MM.1S (cell line): ENCODE measurements around the gene PLSCR4.

Experiments used
- DNase-seq: peaks from one replicate; pipeline ENCODE4 v3.0.0-alpha.2; 2015
- H2AFZ ChIP-seq: fragments of 300-600 bp; sonication (generic); 2 replicates; pipeline ENCODE4 v1.6.0; 2016; ENCODE audit warnings: antibody characterized with exemption, low read length
- H3F3A ChIP-seq: fragments of 300-600 bp; sonication (generic); 2 replicates; pipeline ENCODE4 v1.6.1; 2016; ENCODE audit warnings: mild to moderate bottlenecking, antibody characterized with exemption, low read length, moderate library complexity, mixed read lengths; ENCODE audit not compliant: insufficient read depth
- H3K27ac ChIP-seq: fragments of 300-600 bp; sonication (generic); 2 replicates; pipeline ENCODE4 v1.5.1; 2016; ENCODE audit warnings: mild to moderate bottlenecking, low read length
- H3K27me3 ChIP-seq: fragments of 300-600 bp; sonication (generic); replicated peaks from 2 replicates; pipeline ENCODE4 v1.6.0; 2016; ENCODE audit warnings: low read length; ENCODE audit not compliant: insufficient read depth
- H3K36me3 ChIP-seq: fragments of 300-600 bp; sonication (generic); replicated peaks from 2 replicates; pipeline ENCODE4 v1.6.1; 2016; ENCODE audit warnings: mild to moderate bottlenecking, low read length, mixed read lengths; ENCODE audit not compliant: insufficient read depth
- H3K4me1 ChIP-seq: fragments of 300-600 bp; sonication (generic); 2 replicates; pipeline ENCODE4 v1.6.1; 2016; ENCODE audit warnings: low read length, mixed read lengths
- H3K4me2 ChIP-seq: fragments of 300-600 bp; sonication (generic); 2 replicates; pipeline ENCODE4 v1.6.0; 2016; ENCODE audit warnings: low read depth, low read length
- H3K4me3 ChIP-seq: fragments of 300-600 bp; sonication (generic); 2 replicates; pipeline ENCODE4 v1.5.1; 2016; ENCODE audit warnings: low read length, mixed read lengths
- H3K79me2 ChIP-seq: fragments of 300-600 bp; sonication (generic); 2 replicates; pipeline ENCODE4 v1.6.1; 2016; ENCODE audit warnings: mixed run types, low read length, mixed read lengths
- H3K9ac ChIP-seq: fragments of 300-600 bp; sonication (generic); 2 replicates; pipeline ENCODE4 v1.6.1; 2016; ENCODE audit warnings: low read length, mixed read lengths
- H3K9me2 ChIP-seq: fragments of 300-600 bp; sonication (generic); replicated peaks from 2 replicates; pipeline ENCODE4 v1.6.1; 2016; ENCODE audit warnings: mild to moderate bottlenecking, low read length, mixed read lengths; ENCODE audit not compliant: insufficient read depth
- H3K9me3 ChIP-seq: fragments of 300-600 bp; sonication (generic); replicated peaks from 2 replicates; pipeline ENCODE4 v1.6.1; 2016; ENCODE audit warnings: mild to moderate bottlenecking, low read length, mixed read lengths; ENCODE audit not compliant: insufficient read depth
- H4K20me1 ChIP-seq: fragments of 300-600 bp; sonication (generic); 2 replicates; pipeline ENCODE4 v1.6.1; 2016; ENCODE audit warnings: mild to moderate bottlenecking, low read length, moderate library complexity, mixed read lengths; ENCODE audit not compliant: insufficient read depth
- EZH2 ChIP-seq: fragments of 300-600 bp; sonication (generic); optimal IDR thresholded peaks from 2 replicates; pipeline ENCODE3; 2017; ENCODE audit warnings: low read depth, mild to moderate bottlenecking, antibody characterized with exemption, low read length, mixed read lengths
- EZH2phosphoT487 ChIP-seq: fragments of 300-600 bp; sonication (generic); IDR thresholded peaks from 2 replicates; pipeline ENCODE4 v1.6.1; 2018; ENCODE audit warnings: antibody characterized with exemption, low read length
- TF ChIP-seq, protein P1 (sequence below): fragments of 300-600 bp; sonication (generic); IDR thresholded peaks from 2 replicates; pipeline ENCODE4 v1.5.1; 2016; ENCODE audit warnings: antibody characterized with exemption, low read length, mixed read lengths

Gene PLSCR4

DNA sequence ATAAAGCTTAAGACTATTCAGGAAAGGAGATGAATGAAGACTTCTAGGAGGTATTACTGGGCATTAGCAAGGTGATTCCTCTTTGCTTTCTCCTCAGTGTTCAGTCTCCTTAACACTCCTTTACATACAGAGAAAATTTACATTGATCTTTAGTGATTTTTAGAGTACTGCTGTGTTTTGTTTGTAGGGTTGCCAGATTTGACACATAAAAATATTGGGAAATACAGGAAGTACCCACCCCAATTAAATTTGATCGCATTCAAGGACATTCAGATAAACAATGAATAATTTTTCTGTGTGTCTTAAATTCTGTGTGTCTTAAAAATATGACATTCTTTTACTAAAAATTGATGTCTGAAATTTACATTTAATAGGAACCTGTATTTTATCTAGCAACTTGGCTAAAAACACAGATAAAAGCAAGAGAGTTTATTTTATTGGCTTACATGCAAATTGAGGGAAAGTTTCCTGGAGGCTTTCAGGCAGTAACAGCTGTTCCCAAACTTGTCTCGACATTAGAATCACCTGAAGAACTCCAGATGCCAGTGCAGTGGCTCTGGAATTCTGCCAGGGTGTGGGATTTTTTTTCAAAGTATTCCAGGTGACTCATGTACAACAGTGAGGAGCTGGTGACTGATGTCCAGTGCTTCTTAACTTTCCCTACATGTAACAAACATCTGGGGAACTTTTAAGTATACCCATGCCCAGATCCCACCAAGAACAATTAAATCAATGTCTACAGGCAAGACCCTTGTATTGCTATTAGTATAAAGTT is 66.5 kb downstream of the PLSCR4 start:
- H3K4me3 ChIP-seq: no peak overlapping the region
- TF ChIP-seq, protein P1, sequence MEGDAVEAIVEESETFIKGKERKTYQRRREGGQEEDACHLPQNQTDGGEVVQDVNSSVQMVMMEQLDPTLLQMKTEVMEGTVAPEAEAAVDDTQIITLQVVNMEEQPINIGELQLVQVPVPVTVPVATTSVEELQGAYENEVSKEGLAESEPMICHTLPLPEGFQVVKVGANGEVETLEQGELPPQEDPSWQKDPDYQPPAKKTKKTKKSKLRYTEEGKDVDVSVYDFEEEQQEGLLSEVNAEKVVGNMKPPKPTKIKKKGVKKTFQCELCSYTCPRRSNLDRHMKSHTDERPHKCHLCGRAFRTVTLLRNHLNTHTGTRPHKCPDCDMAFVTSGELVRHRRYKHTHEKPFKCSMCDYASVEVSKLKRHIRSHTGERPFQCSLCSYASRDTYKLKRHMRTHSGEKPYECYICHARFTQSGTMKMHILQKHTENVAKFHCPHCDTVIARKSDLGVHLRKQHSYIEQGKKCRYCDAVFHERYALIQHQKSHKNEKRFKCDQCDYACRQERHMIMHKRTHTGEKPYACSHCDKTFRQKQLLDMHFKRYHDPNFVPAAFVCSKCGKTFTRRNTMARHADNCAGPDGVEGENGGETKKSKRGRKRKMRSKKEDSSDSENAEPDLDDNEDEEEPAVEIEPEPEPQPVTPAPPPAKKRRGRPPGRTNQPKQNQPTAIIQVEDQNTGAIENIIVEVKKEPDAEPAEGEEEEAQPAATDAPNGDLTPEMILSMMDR: no peak
- TF ChIP-seq EZH2phosphoT487 (no peak), EZH2 (no peak)
- H3K4me1 ChIP-seq: no peaks in the 10 kb centered on the region
- H3K9me3 ChIP-seq: no peaks in the 10 kb centered on the region
- no peaks in the 10 kb centered on the region for H3K79me2 ChIP-seq
- no peak overlapping the region for H3K27ac ChIP-seq
- H3K36me3 ChIP-seq: no peaks in the 10 kb centered on the region
- no peaks in the 10 kb centered on the region for H3K27me3 ChIP-seq
- H3K9ac ChIP-seq: no peak overlapping the region
- H3F3A ChIP-seq: no peaks in the 10 kb centered on the region
- H4K20me1 ChIP-seq: no peaks in the 10 kb centered on the region
- H3K9me2 ChIP-seq: no peaks in the 10 kb centered on the region
- no peak for DNase-seq
- no peak overlapping the region for H3K4me2 ChIP-seq
- H2AFZ ChIP-seq: no peak overlapping the region

DNA sequence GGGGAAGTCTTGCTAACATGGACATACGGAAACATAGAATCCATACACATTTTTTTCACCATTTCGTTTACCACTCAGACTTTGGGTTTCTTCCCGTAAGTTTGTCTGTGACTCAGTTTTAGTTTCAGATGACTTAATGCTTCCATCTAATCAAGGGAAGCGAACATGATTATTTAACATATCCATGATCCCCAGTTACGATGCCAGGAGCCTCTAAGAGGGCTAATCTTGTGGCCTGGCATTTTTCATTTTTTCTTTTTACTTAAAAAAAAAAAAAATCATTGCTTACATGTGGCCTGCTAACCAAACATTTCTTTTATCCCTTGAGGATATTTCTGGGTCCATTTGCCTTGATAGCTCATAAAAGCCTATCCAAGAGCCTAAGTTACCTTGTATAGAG is 69.7 kb downstream of the PLSCR4 start:
- Histone ChIP-seq H4K20me1 (no peaks in the 10 kb centered on the region), H3K9me3 (no peaks in the 10 kb centered on the region), H3K27ac (no peak overlapping the region), H3K4me3 (no peak overlapping the region), H2AFZ (no peak overlapping the region), H3K79me2 (no peaks in the 10 kb centered on the region), H3K9ac (no peak overlapping the region), H3K4me2 (no peak overlapping the region), H3K9me2 (no peaks in the 10 kb centered on the region), H3K36me3 (no peaks in the 10 kb centered on the region), H3K4me1 (no peaks in the 10 kb centered on the region), H3F3A (no peaks in the 10 kb centered on the region), H3K27me3 (no peaks in the 10 kb centered on the region)
- TF ChIP-seq, protein P1: no peak
- no peak for TF ChIP-seq EZH2
- no peak for DNase-seq

DNA sequence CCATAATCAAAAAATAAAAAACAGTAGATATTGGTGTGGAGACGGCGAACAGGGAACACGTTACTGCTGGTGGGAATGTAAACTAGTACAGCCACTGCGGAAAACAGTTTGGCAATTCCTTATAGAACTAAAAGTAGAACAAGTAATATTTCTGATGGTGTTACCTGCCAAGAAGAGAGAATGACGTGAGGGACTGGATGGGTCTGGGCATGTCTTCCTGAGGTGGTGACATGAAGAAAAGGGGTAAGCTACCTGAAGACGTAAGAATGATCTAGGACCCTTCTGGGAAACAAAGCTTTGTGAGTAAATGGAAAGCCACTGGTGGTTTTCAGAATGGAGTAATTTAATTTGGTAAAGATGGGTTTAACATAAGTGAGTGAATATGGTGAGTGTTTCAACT is 70.5 kb downstream of the PLSCR4 start:
- TF ChIP-seq EZH2 (no peak), EZH2phosphoT487 (no peak)
- TF ChIP-seq, protein P1: no peak
- Histone ChIP-seq H3K9me3 (no peaks in the 10 kb centered on the region), H3K4me1 (no peaks in the 10 kb centered on the region), H4K20me1 (no peaks in the 10 kb centered on the region), H3K9ac (no peak overlapping the region), H2AFZ (no peak overlapping the region), H3K9me2 (no peaks in the 10 kb centered on the region), H3F3A (no peaks in the 10 kb centered on the region), H3K36me3 (no peaks in the 10 kb centered on the region), H3K27ac (no peak overlapping the region), H3K79me2 (no peaks in the 10 kb centered on the region), H3K4me3 (no peak overlapping the region), H3K4me2 (no peak overlapping the region), H3K27me3 (no peaks in the 10 kb centered on the region)
- no peak for DNase-seq
